ENCODE results near the gene CRB2.

CRB2 gene

GRCh38 chr9:123348317-123348992 is 7.5 kb upstream of the CRB2 start:
- DNase-seq = no peak

DNA sequence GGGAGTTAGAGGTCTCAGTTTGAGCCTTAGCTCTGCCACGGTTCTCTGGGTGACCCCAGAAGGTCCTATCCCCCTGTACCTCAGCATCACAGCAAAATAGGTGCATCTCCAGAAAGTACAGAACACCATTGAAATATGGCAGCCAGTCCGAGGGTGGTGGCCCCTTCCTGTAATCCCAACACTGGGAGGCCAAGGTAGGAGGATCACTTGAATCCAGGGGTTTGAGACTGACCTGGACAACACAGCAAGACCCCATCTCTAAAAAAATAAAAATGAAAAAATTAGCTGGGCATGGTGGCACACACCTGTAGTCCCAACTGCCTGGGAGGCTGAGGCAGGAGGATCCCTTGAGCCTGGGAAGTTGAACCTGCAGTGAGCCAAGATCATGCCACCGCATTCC is 7.0 kb upstream of the CRB2 start:
- no peak for DNase-seq

GRCh38 chr9:123349691-123350480 is 6.1 kb upstream of the CRB2 start:
- peak; percentile 27 to 49 for DNase-seq

DNA sequence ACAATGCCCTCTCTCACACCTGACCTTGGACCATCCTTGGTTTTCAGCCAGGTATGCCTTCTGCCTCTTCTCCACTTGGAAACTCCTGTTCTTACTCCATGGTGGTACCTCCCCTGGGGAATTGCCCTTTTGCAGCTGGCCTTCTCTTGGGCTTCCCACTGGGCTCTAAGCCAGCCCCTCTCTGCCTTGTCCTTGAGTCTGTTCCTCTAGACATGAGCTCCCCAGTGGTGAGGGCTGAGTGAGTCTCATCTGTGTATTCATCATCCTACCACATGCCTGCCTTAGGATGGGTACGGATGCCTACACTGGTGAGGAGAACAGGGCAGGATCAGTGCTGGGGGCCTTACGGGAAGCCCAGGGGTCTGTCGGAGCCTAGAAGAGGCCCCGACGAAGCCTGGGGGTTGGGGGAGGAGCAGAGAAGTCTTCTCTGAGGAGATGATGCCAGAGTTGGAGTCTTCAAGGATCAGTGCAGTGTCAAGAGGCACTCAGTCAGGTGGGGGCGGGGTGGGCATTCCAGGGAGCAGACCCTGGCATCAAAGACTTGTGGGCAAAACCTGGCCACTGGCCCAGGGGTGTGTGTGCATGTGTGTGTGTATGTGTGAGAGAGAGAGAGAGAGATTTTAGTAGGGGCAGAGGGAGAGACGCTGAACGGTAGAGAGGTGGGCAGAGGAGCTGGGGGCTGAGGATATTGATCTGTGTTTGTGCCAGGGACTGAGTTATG is 5.2 kb upstream of the CRB2 start:
- no peak for DNase-seq

GRCh38 chr9:123353041-123353440 is 3.0 kb upstream of the CRB2 start:
- no peak for DNase-seq

DNA sequence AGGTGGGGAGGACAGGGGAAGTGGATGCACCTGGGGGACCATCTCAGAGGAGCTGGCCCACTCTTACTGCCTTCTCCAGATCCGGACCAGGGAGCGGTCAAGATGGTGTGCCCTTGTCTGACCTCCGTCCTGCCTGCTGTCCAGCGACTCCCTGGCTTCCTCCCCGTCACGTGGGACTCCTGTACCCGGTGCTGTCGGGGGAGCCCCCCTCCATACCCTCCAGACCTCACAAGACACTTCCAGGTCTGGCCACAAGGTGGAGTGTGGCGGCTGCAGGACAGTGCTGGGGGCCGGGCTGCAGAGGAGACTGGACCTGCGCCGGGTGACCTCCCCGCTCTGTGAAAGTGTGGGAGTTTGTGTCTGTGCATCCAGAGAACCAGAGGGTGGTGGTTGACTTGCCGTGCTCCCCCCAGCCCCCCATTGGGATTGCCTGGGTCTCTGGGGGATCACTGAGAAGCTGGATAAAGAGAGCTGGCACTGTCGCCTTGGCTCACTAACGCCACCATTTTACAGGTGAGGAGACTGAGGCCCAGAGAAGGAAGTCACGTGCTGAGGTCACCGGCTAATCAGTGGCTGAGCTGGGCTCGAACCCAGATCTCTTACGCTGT is 1.9 kb upstream of the CRB2 start:
- peak; percentile 7 to 21 for DNase-seq

- no peak for DNase-seq
These were observed 1.0 kb upstream of the CRB2 start for GRCh38 chr9:123354806-123355508.

DNA sequence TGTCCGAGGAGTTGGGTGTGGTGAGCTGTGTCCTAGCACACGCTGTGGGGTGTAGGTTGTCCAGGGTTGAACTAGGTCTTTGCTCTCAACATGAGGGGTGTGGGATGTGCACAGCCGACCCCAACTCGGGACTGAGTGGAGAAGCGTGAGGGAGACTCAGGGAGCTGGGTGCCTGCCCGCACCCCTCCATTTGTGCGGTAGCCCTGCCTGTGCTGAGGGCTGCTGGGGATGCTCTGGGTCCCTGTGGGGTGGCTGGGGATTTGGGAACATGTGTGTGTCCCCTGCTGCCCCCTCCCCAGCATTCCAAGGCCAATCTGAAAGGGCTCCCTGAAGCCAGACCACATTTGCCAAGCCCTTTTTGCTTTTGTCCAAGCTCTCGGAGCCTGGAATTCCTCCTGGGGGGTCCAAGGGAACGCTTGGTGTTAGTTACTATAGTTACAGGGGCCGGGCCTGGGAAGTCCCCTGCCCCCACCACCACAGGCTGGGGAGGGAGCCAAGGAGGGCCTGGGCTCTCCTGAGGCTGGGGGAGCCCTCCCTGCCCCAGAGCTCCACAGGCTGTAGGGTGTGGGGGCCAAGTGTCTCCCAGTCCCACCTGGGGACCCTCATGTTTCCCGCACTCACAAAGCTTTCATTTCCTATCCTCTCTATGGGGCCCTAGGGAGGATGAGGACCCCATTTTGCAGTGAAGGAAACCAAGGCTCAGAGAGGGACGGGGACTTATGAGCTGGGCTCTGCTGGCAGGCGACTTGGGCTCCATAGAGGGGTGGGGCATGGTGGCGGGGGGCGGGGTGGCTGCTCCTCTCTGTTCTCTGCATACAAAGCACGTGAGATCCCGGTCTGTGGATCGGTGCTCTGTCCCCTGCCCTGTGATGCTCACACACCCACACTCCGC is 1.1 kb downstream of the CRB2 start:
- DNase-seq = no peak

DNA sequence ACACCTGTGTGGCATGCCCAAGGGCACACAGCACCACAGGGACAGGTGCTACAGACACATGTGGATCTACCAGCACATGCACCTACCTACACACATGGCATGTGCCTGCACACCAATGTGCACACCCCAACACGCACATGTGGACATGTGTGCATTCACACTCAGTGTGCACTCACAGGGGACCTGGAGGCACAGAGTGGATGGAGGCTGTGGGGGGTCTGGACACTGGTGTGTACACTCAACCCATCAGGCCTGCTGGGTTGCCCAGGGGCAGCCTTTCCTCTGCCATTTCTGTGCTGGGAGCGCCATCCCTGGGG is 1.7 kb downstream of the CRB2 start:
- no peak for DNase-seq

DNA sequence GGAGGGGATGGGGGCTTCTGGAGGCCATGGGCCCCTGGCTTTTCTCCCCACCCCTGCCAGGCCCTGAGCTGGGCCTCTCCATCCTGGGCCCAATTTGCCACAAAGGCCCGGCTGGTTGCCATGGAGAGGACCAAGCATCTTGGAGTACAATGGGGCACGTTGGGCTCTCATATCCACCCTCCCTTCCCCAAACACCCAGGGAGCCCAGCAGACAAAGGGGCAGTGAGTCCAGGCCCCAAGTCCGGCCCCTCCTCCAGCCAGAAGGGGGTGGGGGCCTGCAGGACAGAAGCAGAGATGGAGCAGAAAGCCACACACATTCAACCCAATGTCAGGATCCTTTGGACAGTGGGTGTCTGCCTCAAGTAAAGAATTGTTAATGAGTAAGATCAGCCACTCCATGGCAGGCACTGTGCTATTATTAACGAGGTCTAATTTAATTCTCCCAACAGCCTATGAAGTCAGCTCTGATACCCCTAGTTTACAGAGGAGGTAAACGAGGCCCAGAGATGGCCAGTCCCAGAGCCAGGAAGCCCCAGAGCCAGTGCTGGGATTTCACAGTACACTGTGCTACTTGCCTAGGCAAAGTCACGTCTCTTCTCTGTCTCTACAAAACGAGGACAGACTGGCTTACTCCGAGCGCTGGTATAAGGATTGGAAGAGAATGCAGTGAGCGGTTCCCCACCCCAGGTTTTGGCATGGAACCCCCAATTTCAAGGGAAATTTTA is 2.3 kb downstream of the CRB2 start:
- no peak for DNase-seq

- no peak for DNase-seq
These were observed 3.1 kb downstream of the CRB2 start for GRCh38 chr9:123359106-123359505.

- DNase-seq = no peak
These were observed 3.5 kb downstream of the CRB2 start for GRCh38 chr9:123359546-123359945.

- DNase-seq = no peak
These were observed 4.4 kb downstream of the CRB2 start for GRCh38 chr9:123360161-123361085.

DNA sequence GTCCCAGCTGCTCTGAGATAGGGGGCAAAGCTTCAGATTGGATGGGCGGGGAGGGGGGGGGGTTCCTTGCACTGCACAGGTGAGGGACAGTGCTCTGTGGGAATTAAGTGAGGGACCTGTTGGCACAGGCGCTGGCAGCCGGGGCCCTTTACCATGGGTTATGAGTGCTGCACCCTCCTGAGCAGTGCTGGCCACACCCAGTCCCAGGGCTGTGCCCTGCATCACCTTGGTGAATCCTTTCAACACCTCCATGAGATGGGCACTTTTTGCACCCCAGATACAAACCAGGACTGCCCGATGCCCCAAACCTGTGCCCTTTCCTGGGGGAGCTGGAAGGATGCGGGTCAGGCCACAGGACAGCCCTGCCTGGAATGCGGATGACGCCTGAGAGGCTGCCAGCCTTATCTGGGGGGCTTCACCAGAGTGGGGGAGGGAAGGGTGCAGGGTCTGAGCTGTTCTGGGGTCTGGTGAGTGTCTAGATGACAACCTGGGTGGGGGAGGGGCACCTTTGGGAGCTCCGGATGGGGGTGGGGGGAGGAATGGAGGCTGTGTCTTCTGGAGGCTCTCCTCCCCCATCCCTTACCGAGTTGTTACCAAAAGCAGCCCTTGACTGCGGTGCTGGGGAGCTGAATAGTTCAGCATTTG is 5.2 kb downstream of the CRB2 start:
- no peak for DNase-seq

- no peak for DNase-seq
These were observed 5.9 kb downstream of the CRB2 start for GRCh38 chr9:123361731-123362510.

GRCh38 chr9:123362856-123363255 is 6.9 kb downstream of the CRB2 start:
- no peak for DNase-seq

DNA sequence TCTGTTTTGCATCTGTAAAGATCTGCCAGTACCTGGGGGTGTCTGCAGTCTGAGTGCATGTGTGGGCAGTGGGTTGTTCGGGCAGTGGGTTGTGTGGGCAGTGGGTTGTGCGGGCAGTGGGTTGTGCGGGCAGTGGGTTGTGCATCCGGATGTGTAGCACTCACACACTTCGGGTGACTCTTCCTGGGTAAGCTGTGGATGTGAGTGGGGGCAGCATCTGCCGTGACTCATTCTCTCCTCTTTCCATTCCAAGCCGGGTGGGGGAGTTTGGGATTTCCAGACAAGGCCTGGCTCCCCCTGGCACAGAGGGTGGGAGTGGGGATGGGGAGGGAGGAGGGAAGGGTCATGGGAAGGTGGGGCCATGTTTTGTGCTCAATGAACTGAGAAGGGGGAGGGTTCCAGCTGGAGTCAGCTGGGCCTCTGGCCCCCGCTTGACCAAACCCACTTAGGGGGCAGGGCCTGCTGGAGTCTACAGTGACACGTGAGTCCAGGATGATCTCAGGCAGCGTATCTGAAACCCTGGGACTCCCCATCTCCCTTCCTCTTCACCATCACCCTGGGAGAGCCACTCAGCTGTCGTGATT is 8.3 kb downstream of the CRB2 start:
- no peak for DNase-seq

- no peak for DNase-seq
These were observed 9.4 kb downstream of the CRB2 start for GRCh38 chr9:123365287-123365880.
